Articular chondrocyte of knee joint (primary cell): ENCODE results near the gene C12orf57. TPM values are rescaled to one million over a fixed set of nuclear protein-coding genes. Genes with fewer than 3 reads are reported as not detected.

Source experiments
- small RNA-seq: library from RNA; depleted of rRNA; stranded (forward); fragments of <200 nt; gene quantifications from one replicate; pipeline ENCODE3, GENCODE V24; 2012
- total RNA-seq: library from RNA; depleted of rRNA; stranded (reverse); fragments of >200 nt; gene quantifications from 2 replicates; pipeline ENCODE4 v1.2.3, GENCODE V29; 2012

Gene C12orf57, protein sequence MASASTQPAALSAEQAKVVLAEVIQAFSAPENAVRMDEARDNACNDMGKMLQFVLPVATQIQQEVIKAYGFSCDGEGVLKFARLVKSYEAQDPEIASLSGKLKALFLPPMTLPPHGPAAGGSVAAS
- 120 TPM in 2 replicates for total RNA-seq

DNA sequence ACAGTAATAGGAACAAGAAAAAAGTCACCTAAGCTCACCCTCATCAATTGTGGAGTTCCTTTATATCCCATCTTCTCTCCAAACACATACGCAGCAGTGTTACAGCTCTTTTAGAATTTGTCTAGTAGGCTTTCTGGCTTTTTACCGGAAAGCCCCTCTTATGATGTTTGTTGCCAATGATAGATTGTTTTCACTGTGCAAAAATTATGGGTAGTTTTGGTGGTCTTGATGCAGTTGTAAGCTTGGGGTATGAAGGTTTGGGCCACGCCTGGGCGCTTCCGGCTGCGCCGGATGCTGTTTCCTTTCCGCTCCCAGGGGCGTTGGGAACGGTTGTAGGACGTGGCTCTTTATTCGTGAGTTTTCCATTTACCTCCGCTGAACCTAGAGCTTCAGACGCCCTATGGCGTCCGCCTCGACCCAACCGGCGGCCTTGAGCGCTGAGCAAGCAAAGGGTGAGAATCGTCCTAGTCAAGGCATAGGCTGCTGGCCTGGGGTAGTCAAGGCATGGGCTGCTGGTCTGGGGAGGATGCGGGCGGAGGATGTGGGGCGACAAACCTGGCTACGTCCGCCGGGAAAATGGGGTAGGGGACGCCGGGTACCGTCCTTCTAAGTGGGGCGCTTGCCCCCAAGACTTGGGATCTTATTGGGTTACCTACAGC lies at the start of gene C12orf57, which contains the start of gene RNU7-1:
TSS of gene C12orf57 (plus strand) at position 301 of the 659 bp plus-strand sequence. CDS start at position 401, 100 bp downstream.
TSS of gene RNU7-1 (plus strand) at position 95 of the 659 bp plus-strand sequence.

DNA sequence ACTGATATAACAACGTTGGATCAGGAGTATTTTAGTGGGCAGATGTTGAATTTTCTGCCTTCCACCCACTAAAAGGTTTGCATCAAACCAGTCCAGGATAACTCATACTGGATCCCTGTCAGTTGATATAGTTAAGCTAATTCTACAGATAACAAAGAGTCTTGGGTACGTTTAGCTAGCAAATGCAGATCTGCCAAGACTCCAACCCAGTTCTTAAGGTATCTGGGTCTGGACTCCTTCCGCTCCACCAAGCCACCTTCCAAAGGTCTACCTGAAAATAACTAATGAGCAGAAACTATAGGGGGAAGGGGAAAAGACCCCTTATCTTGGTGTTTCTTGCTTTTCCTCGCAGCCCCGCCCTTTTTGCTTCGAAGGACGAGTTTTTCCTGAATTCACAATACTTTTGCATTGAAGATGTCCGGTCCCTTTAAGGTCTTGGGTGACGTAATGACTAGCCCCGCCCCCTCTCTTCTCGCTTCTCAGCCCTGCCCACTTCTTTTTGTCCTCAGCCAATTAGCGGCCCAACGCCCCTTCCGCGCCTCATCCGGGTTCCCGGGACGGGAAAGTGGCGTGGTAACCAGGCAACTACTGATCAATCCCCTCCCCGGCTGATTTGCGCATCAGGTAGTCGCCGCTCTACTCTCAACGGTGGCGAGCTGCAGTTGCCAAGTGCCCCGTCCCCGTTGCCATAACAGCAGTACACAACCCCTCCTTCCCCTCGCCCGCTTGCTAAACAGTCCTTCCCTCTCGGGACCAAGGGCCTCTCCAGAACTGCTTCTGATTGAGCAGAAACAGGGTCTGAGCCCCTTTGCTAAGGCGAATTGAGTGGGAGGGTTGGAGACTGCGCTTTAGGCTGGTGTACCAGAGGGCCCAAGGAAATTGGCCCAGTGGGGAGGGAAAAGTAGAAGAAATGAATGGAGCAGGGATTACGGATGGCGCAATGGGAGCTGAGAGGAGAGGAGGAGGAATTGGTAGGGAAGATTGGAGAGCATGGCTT lies 39.2 kb upstream of the C12orf57 start, which contains the start of gene LRRC23:
TSS of gene LRRC23 (plus strand) at position 543 of the 997 bp plus-strand sequence. CDS start 812 bp downstream, outside the sequence.

DNA sequence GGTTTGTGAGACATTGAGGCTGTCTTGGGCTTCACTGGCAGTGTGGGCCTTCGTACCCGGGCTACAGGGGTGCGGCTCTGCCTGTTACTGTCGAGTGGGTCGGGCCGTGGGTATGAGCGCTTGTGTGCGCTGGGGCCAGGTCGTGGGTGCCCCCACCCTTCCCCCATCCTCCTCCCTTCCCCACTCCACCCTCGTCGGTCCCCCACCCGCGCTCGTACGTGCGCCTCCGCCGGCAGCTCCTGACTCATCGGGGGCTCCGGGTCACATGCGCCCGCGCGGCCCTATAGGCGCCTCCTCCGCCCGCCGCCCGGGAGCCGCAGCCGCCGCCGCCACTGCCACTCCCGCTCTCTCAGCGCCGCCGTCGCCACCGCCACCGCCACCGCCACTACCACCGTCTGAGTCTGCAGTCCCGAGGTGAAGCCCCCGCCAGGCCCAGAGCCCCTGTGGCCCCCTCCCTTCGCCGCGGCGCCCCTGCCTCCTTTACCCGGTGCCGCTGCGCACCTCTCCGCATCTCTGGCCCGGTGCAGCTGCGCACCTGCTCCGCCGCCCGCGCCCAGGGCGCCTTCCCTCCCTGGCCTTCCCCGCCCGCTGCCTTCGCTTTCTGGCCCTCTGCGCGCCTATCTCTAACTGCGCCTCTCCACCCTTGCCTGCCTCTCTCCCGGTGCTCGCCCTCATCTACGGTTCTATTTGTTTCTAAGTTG lies 29.4 kb upstream of the C12orf57 start, which contains the start of gene ENO2:
TSS of gene ENO2 (plus strand) at position 335 of the 701 bp plus-strand sequence. CDS start 1,253 bp downstream, outside the sequence.

DNA sequence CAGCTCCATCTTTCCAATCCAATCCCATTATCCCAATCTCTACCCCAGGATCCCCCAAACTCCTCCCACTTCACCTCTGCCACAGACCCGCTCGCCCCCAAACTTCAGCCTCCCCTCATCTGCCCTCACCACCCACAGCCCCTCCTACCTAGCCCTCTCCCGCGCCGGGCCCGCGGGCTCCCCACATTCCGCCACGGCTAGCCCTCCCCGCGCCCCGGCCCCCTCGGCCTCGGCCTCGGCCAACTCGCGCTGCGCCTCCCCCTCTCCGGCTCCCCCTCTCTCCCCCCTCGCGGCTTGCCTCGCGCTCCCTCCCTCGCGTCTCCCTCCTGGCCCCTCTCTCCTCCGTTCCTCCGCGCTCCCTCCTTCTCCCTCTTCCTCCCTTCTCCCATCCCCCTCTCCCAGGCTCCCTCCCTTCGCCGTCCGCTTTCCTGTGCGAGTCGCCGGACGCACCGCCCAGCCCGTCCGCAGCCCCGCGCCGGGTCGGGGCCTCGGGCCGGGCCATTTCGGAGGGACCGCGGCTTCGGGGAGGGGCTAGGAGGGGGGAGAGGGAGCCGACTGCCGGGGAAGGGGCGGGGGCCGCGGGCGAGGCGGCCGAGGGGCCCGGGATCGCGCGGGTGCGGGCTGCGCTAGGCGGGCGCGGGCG lies 16.3 kb upstream of the C12orf57 start, which contains the start of gene ATN1:
TSS of gene ATN1 (plus strand) at position 581 of the 643 bp plus-strand sequence. CDS start 6,043 bp downstream, outside the sequence.

DNA sequence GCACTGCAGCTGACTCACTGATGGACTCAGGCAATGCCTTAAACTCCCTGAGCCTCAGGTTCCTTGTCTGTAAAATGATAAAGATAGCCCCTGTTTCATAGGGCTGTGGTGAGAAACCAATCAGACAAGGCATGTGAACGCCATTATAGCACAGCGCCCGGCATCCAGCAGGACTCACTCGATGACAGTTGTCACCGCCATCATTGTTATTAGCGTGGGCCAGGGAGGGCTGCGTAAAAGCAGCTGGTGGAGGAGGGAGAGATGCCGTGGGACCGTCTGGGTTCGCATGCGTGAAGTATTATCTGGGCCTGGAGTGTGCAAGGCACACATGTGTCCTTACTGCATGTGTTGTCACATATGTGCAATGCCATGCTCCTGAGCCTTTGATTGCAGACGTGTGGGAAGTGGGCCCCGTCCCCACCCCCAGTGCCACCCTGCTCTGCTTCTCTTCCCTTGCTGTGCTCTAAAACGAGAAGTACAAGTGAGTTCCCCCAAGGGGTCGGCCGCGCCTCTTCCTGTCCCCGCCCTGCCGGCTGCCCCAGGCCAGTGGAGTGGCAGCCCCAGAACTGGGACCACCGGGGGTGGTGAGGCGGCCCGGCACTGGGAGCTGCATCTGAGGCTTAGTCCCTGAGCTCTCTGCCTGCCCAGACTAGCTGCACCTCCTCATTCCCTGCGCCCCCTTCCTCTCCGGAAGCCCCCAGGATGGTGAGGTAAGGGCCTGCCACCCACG lies 7.2 kb downstream of the C12orf57 start, which contains the start of gene PTPN6:
TSS of gene PTPN6 (plus strand) at position 546 of the 730 bp plus-strand sequence. CDS start at position 703, 157 bp downstream.

Small RNAs within 50 kb of the gene (small RNA-seq; reads per million reads assigned to genes)
- gene MIR141 (20.0 reads per million, percentile 95 among the genes with 10 or more reads in this experiment), gene MIR200C (23.2 reads per million, percentile 96 among the genes with 10 or more reads in this experiment), gene RNU7-1 (not detected), gene SCARNA12 (0.57 reads per million, percentile 17 among the genes with 10 or more reads in this experiment)

Other genes with a start within 250 kb of the C12orf57 start
- gene PIANP, start 243.2 kb upstream of the C12orf57 start, total RNA-seq: 0.11 and 0.13 TPM in 2 replicates
- gene COPS7A, start 220.0 kb upstream of the C12orf57 start, total RNA-seq: 71.5 and 77.6 TPM in 2 replicates
- gene MLF2, start 190.9 kb upstream of the C12orf57 start, total RNA-seq: 105 and 112 TPM in 2 replicates
- 75.0 and 82.3 TPM in 2 replicates for gene PTMS, start 177.7 kb upstream of the C12orf57 start, total RNA-seq
- gene LAG3, start 171.5 kb upstream of the C12orf57 start, total RNA-seq: 0.54 and 1.0 TPM in 2 replicates
- 2.3 and 4.3 TPM in 2 replicates for gene CD4, start 154.5 kb upstream of the C12orf57 start, total RNA-seq
- gene GPR162, start 122.2 kb upstream of the C12orf57 start, total RNA-seq: 1.3 and 2.7 TPM in 2 replicates
- 65.1 and 65.5 TPM in 2 replicates for gene P3H3, start 115.6 kb upstream of the C12orf57 start, total RNA-seq
- 3.7 and 4.3 TPM in 2 replicates for gene GNB3, start 103.1 kb upstream of the C12orf57 start, total RNA-seq
- 14.9 and 18.7 TPM in 2 replicates for gene CDCA3, start 92.7 kb upstream of the C12orf57 start, total RNA-seq
- 67.8 and 73.4 TPM in 2 replicates for gene USP5, start 91.9 kb upstream of the C12orf57 start, total RNA-seq
- 717 and 807 TPM in 2 replicates for gene TPI1, start 76.5 kb upstream of the C12orf57 start, total RNA-seq
- 5.6 and 5.9 TPM in 2 replicates for gene SPSB2, start 70.7 kb upstream of the C12orf57 start, total RNA-seq
- 9.6 and 9.8 TPM in 2 replicates for gene LRRC23, start 39.2 kb upstream of the C12orf57 start, total RNA-seq
- gene ENO2, start 29.4 kb upstream of the C12orf57 start, total RNA-seq: 13.0 and 16.3 TPM in 2 replicates
- 9.7 and 12.5 TPM in 2 replicates for gene ATN1, start 16.1 kb upstream of the C12orf57 start, total RNA-seq
- not detected in 2 replicates for gene RNU7-1, start 206 bp upstream of the C12orf57 start, total RNA-seq
- 0.43 and 0.91 TPM in 2 replicates for gene PTPN6, start 7.3 kb downstream of the C12orf57 start, total RNA-seq
- 134 and 183 TPM in 2 replicates for gene PHB2, start 26.6 kb downstream of the C12orf57 start, total RNA-seq
- gene EMG1, start 26.9 kb downstream of the C12orf57 start, total RNA-seq: 29.0 and 30.4 TPM in 2 replicates
- gene LPCAT3, start 74.5 kb downstream of the C12orf57 start, total RNA-seq: 11.5 and 18.2 TPM in 2 replicates
- gene C1S, start 116.7 kb downstream of the C12orf57 start, total RNA-seq: 381 and 511 TPM in 2 replicates
- gene C1R, start 148.4 kb downstream of the C12orf57 start, total RNA-seq: 330 and 427 TPM in 2 replicates
- 62.4 and 72.3 TPM in 2 replicates for gene C1RL, start 165.2 kb downstream of the C12orf57 start, total RNA-seq
- not detected in 2 replicates for gene RBP5, start 184.9 kb downstream of the C12orf57 start, total RNA-seq
- gene CLSTN3, start 186.3 kb downstream of the C12orf57 start, total RNA-seq: 8.9 and 10.5 TPM in 2 replicates
- gene PEX5, start 245.7 kb downstream of the C12orf57 start, total RNA-seq: 25.9 and 30.8 TPM in 2 replicates